ENCODE measurements around the gene ZSCAN16.

DNA sequence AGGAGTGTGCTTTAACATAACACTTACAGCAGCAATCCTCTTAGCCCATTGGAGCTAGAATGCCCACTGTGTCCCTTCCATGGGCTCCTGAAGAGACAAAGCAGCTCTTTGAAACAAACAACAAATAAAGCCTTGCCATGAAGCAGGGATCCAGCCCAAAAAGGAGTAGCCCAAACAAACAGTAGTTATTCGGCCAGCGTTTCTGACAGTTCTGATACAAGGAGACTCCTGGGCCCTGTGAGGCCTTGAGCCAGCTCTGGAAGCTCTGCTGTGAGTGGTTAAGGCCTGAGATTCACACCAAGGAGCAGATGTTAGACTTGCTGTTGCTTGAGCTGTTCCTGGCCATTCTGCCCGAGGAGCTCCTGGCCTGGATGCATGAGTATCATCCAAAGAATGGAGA, 16.9 kb upstream of the ZSCAN16 start:
- TF ChIP-seq, protein P1, sequence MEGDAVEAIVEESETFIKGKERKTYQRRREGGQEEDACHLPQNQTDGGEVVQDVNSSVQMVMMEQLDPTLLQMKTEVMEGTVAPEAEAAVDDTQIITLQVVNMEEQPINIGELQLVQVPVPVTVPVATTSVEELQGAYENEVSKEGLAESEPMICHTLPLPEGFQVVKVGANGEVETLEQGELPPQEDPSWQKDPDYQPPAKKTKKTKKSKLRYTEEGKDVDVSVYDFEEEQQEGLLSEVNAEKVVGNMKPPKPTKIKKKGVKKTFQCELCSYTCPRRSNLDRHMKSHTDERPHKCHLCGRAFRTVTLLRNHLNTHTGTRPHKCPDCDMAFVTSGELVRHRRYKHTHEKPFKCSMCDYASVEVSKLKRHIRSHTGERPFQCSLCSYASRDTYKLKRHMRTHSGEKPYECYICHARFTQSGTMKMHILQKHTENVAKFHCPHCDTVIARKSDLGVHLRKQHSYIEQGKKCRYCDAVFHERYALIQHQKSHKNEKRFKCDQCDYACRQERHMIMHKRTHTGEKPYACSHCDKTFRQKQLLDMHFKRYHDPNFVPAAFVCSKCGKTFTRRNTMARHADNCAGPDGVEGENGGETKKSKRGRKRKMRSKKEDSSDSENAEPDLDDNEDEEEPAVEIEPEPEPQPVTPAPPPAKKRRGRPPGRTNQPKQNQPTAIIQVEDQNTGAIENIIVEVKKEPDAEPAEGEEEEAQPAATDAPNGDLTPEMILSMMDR (IDR thresholded peaks at IDR 0.05), result no peak
- TF ChIP-seq POLR2A (IDR thresholded peaks at IDR 0.05), result no peak
